ENCODE results near the gene SSC5D.
"Not testable (repeated sequence)": the region's sequence is repeated elsewhere in the genome, so short reads cannot be mapped to it uniquely, and the experiment has no call there.

Gene SSC5D

GRCh38 chr19:55446060-55446459 is 42.2 kb upstream of the SSC5D start:
- Histone ChIP-seq H3K4me1 (ENCODE audit: control insufficient read depth in 1 of 2, insufficient read depth in 2 of 2, low read length in 2 of 2) (peaks cover 6 to 7% of the 10 kb centered on the region in 2 donors), H3K36me3 (ENCODE audit: control insufficient read depth in 1 of 2, insufficient read depth in 2 of 2, low read length in 2 of 2) (no peaks in the 10 kb centered on the region), H3K9me3 (ENCODE audit: control insufficient read depth in 1 of 2, low read length in 2 of 2) (no peaks in the 10 kb centered on the region), H3K9ac (ENCODE audit: low read depth in 1 of 2, low read length in 2 of 2) (no peak overlapping the region), H3K27me3 (ENCODE audit: control insufficient read depth in 1 of 2, insufficient read depth in 2 of 2, low read length in 2 of 2) (peaks cover 31 to 37% of the 10 kb centered on the region in 2 donors), H3K27ac (ENCODE audit: low read depth, low read length) (no peak overlapping the region), H3K4me3 (ENCODE audit: low read depth in 1 of 2, low read length in 2 of 2) (no peak overlapping the region)

GRCh38 chr19:55447421-55448174 is 40.6 kb upstream of the SSC5D start:
- no peak overlapping the region for H3K4me3 ChIP-seq (ENCODE audit: low read depth in 1 of 2, low read length in 2 of 2)
- H3K27ac ChIP-seq (ENCODE audit: low read depth, low read length), result no peak overlapping the region
- peaks cover 0 to 5% of the 10 kb centered on the region in 2 donors for H3K4me1 ChIP-seq (ENCODE audit: control insufficient read depth in 1 of 2, insufficient read depth in 2 of 2, low read length in 2 of 2)
- no peaks in the 10 kb centered on the region for H3K36me3 ChIP-seq (ENCODE audit: control insufficient read depth in 1 of 2, insufficient read depth in 2 of 2, low read length in 2 of 2)
- H3K9ac ChIP-seq (ENCODE audit: low read depth in 1 of 2, low read length in 2 of 2), result no peak overlapping the region
- peaks cover 31% of the 10 kb centered on the region in 2 donors for H3K27me3 ChIP-seq (ENCODE audit: control insufficient read depth in 1 of 2, insufficient read depth in 2 of 2, low read length in 2 of 2)
- H3K9me3 ChIP-seq (ENCODE audit: control insufficient read depth in 1 of 2, low read length in 2 of 2), result no peaks in the 10 kb centered on the region

- H3K27ac ChIP-seq (ENCODE audit: low read depth, low read length); H3K9ac ChIP-seq (ENCODE audit: low read depth in 1 of 2, low read length in 2 of 2); H3K4me1 ChIP-seq (ENCODE audit: control insufficient read depth in 1 of 2, insufficient read depth in 2 of 2, low read length in 2 of 2); H3K36me3 ChIP-seq (ENCODE audit: control insufficient read depth in 1 of 2, insufficient read depth in 2 of 2, low read length in 2 of 2); H3K9me3 ChIP-seq (ENCODE audit: control insufficient read depth in 1 of 2, low read length in 2 of 2); H3K4me3 ChIP-seq (ENCODE audit: low read depth in 1 of 2, low read length in 2 of 2): not testable (repeated sequence)
- H3K27me3 ChIP-seq (ENCODE audit: control insufficient read depth in 1 of 2, insufficient read depth in 2 of 2, low read length in 2 of 2), result peaks cover 31% of the 10 kb centered on the region in 2 donors
Observed at GRCh38 chr19:55448175-55448490, 40.1 kb upstream of the SSC5D start.

GRCh38 chr19:55449469-55449868 is 38.8 kb upstream of the SSC5D start:
- Histone ChIP-seq H3K4me1 (ENCODE audit: control insufficient read depth in 1 of 2, insufficient read depth in 2 of 2, low read length in 2 of 2) (peaks cover 0 to 5% of the 10 kb centered on the region in 2 donors), H3K27me3 (ENCODE audit: control insufficient read depth in 1 of 2, insufficient read depth in 2 of 2, low read length in 2 of 2) (peaks cover 20 to 23% of the 10 kb centered on the region in 2 donors), H3K9me3 (ENCODE audit: control insufficient read depth in 1 of 2, low read length in 2 of 2) (no peaks in the 10 kb centered on the region), H3K9ac (ENCODE audit: low read depth in 1 of 2, low read length in 2 of 2) (no peak overlapping the region), H3K36me3 (ENCODE audit: control insufficient read depth in 1 of 2, insufficient read depth in 2 of 2, low read length in 2 of 2) (peaks cover 0 to 6% of the 10 kb centered on the region in 2 donors), H3K4me3 (ENCODE audit: low read depth in 1 of 2, low read length in 2 of 2) (no peak overlapping the region), H3K27ac (ENCODE audit: low read depth, low read length) (no peak overlapping the region)

- no peak overlapping the region for H3K9ac ChIP-seq (ENCODE audit: low read depth in 1 of 2, low read length in 2 of 2)
- H3K36me3 ChIP-seq (ENCODE audit: control insufficient read depth in 1 of 2, insufficient read depth in 2 of 2, low read length in 2 of 2), result peaks cover 0 to 13% of the 10 kb centered on the region in 2 donors
- peaks cover 17 to 23% of the 10 kb centered on the region in 2 donors for H3K27me3 ChIP-seq (ENCODE audit: control insufficient read depth in 1 of 2, insufficient read depth in 2 of 2, low read length in 2 of 2)
- no peak overlapping the region for H3K27ac ChIP-seq (ENCODE audit: low read depth, low read length)
- no peaks in the 10 kb centered on the region for H3K9me3 ChIP-seq (ENCODE audit: control insufficient read depth in 1 of 2, low read length in 2 of 2)
- peaks cover 0 to 5% of the 10 kb centered on the region in 2 donors for H3K4me1 ChIP-seq (ENCODE audit: control insufficient read depth in 1 of 2, insufficient read depth in 2 of 2, low read length in 2 of 2)
- H3K4me3 ChIP-seq (ENCODE audit: low read depth in 1 of 2, low read length in 2 of 2), result no peak overlapping the region
Observed at GRCh38 chr19:55451163-55451964, 36.9 kb upstream of the SSC5D start.

- Histone ChIP-seq H3K27ac (ENCODE audit: low read depth, low read length) (no peak overlapping the region), H3K4me1 (ENCODE audit: control insufficient read depth in 1 of 2, insufficient read depth in 2 of 2, low read length in 2 of 2) (peaks cover 0 to 5% of the 10 kb centered on the region in 2 donors), H3K9ac (ENCODE audit: low read depth in 1 of 2, low read length in 2 of 2) (no peak overlapping the region), H3K27me3 (ENCODE audit: control insufficient read depth in 1 of 2, insufficient read depth in 2 of 2, low read length in 2 of 2) (peaks cover 17 to 23% of the 10 kb centered on the region in 2 donors), H3K4me3 (ENCODE audit: low read depth in 1 of 2, low read length in 2 of 2) (no peak overlapping the region), H3K36me3 (ENCODE audit: control insufficient read depth in 1 of 2, insufficient read depth in 2 of 2, low read length in 2 of 2) (peaks cover 0 to 18% of the 10 kb centered on the region in 2 donors), H3K9me3 (ENCODE audit: control insufficient read depth in 1 of 2, low read length in 2 of 2) (no peaks in the 10 kb centered on the region)
Observed at GRCh38 chr19:55451965-55452748, 36.1 kb upstream of the SSC5D start.

- Histone ChIP-seq H3K27ac (ENCODE audit: low read depth, low read length) (no peak overlapping the region), H3K27me3 (ENCODE audit: control insufficient read depth in 1 of 2, insufficient read depth in 2 of 2, low read length in 2 of 2) (peaks cover 16 to 17% of the 10 kb centered on the region in 2 donors), H3K4me3 (ENCODE audit: low read depth in 1 of 2, low read length in 2 of 2) (no peak overlapping the region), H3K9me3 (ENCODE audit: control insufficient read depth in 1 of 2, low read length in 2 of 2) (no peaks in the 10 kb centered on the region), H3K9ac (ENCODE audit: low read depth in 1 of 2, low read length in 2 of 2) (no peak overlapping the region), H3K36me3 (ENCODE audit: control insufficient read depth in 1 of 2, insufficient read depth in 2 of 2, low read length in 2 of 2) (peaks cover 0 to 18% of the 10 kb centered on the region in 2 donors), H3K4me1 (ENCODE audit: control insufficient read depth in 1 of 2, insufficient read depth in 2 of 2, low read length in 2 of 2) (peaks cover 0 to 5% of the 10 kb centered on the region in 2 donors)
Observed at GRCh38 chr19:55452749-55453346, 35.4 kb upstream of the SSC5D start.

GRCh38 chr19:55453511-55454260 is 34.5 kb upstream of the SSC5D start:
- Histone ChIP-seq H3K27ac (ENCODE audit: low read depth, low read length) (no peak overlapping the region), H3K9me3 (ENCODE audit: control insufficient read depth in 1 of 2, low read length in 2 of 2) (no peaks in the 10 kb centered on the region), H3K4me1 (ENCODE audit: control insufficient read depth in 1 of 2, insufficient read depth in 2 of 2, low read length in 2 of 2) (peaks cover 0 to 5% of the 10 kb centered on the region in 2 donors), H3K27me3 (ENCODE audit: control insufficient read depth in 1 of 2, insufficient read depth in 2 of 2, low read length in 2 of 2) (peaks cover 11 to 17% of the 10 kb centered on the region in 2 donors), H3K9ac (ENCODE audit: low read depth in 1 of 2, low read length in 2 of 2) (no peak overlapping the region), H3K4me3 (ENCODE audit: low read depth in 1 of 2, low read length in 2 of 2) (no peak overlapping the region), H3K36me3 (ENCODE audit: control insufficient read depth in 1 of 2, insufficient read depth in 2 of 2, low read length in 2 of 2) (peaks cover 0 to 18% of the 10 kb centered on the region in 2 donors)

GRCh38 chr19:55454787-55455243 is 33.4 kb upstream of the SSC5D start:
- Histone ChIP-seq H3K4me1 (ENCODE audit: control insufficient read depth in 1 of 2, insufficient read depth in 2 of 2, low read length in 2 of 2) (peaks cover 2 to 5% of the 10 kb centered on the region in 2 donors), H3K36me3 (ENCODE audit: control insufficient read depth in 1 of 2, insufficient read depth in 2 of 2, low read length in 2 of 2) (peaks cover 0 to 18% of the 10 kb centered on the region in 2 donors), H3K27ac (ENCODE audit: low read depth, low read length) (no peak overlapping the region), H3K27me3 (ENCODE audit: control insufficient read depth in 1 of 2, insufficient read depth in 2 of 2, low read length in 2 of 2) (peaks cover 4 to 10% of the 10 kb centered on the region in 2 donors), H3K9ac (ENCODE audit: low read depth in 1 of 2, low read length in 2 of 2) (no peak overlapping the region), H3K4me3 (ENCODE audit: low read depth in 1 of 2, low read length in 2 of 2) (no peak overlapping the region), H3K9me3 (ENCODE audit: control insufficient read depth in 1 of 2, low read length in 2 of 2) (no peaks in the 10 kb centered on the region)

Data from duodenal mucosa (tissue), 2 donors.